ENCODE results near the gene CYP26B1. TPM values are rescaled to one million over a fixed set of nuclear protein-coding genes. Genes with fewer than 3 reads are reported as not detected.

Gene CYP26B1
- total RNA-seq, 2 donors from 2014 or later, result 0.91 to 68.2 TPM

GRCh38 chr2:72138011-72138881 lies 9.4 kb downstream of the CYP26B1 start:
- Histone ChIP-seq H3K27ac (no peak overlapping the region), H3K36me3 (no peaks in the 10 kb centered on the region), H3K9me3 (no peaks in the 10 kb centered on the region), H3K27me3 (replicated peaks; ENCODE audit: insufficient read depth) (no peaks in the 10 kb centered on the region), H3K4me1 (replicated peaks) (peaks cover 5% of the 10 kb centered on the region), H3K4me3 (no peak overlapping the region)
- WGBS, result 93% methylated on average over 8 of the region's 24 CpGs
- TF ChIP-seq, protein P1, sequence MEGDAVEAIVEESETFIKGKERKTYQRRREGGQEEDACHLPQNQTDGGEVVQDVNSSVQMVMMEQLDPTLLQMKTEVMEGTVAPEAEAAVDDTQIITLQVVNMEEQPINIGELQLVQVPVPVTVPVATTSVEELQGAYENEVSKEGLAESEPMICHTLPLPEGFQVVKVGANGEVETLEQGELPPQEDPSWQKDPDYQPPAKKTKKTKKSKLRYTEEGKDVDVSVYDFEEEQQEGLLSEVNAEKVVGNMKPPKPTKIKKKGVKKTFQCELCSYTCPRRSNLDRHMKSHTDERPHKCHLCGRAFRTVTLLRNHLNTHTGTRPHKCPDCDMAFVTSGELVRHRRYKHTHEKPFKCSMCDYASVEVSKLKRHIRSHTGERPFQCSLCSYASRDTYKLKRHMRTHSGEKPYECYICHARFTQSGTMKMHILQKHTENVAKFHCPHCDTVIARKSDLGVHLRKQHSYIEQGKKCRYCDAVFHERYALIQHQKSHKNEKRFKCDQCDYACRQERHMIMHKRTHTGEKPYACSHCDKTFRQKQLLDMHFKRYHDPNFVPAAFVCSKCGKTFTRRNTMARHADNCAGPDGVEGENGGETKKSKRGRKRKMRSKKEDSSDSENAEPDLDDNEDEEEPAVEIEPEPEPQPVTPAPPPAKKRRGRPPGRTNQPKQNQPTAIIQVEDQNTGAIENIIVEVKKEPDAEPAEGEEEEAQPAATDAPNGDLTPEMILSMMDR (IDR thresholded peaks at IDR 0.05), result no peak
- TF ChIP-seq POLR2A (IDR thresholded peaks at IDR 0.05) (no peak), POLR2AphosphoS5 (IDR thresholded peaks at IDR 0.05) (no peak)
- intact Hi-C loops (cut with DNase I), result loop anchor here (10.0 kb wide), 1 partner anchor 607 kb away; no protein-coding TSS in a partner anchor
- DNase-seq (ENCODE audit: low spot score), result no peak

DNA sequence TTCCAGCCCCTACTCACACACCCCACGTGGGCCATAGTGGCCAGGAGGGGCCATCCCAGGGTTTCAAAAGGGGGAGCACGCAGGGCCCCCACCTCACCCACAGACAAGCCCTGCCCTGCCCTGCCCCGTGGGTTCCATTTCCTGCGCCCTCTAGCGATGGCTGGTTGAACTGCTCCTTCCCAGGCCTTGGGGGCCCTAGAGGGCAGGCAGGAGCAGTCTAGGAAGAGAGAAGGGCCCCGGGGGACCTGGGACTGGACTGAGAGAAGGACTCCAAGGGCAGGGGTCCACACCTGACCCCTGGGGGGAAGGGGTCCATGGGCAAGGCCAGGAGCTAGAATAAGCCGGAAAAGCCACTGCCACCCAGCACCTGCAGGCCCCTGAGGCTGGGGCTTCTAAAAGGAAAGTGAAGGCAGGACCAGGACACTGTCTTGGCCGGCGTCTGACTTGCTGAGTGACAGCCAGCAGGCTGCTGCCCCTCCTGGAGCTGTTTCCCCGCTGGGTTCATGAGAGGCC lies 10.1 kb downstream of the CYP26B1 start:
- no peaks in the 10 kb centered on the region for H3K9me3 ChIP-seq
- H3K27ac ChIP-seq, result no peak overlapping the region
- intact Hi-C loops (cut with DNase I), result loop anchor here (10.0 kb wide), 1 partner anchor 607 kb away; no protein-coding TSS in a partner anchor
- no peaks in the 10 kb centered on the region for H3K27me3 ChIP-seq (replicated peaks; ENCODE audit: insufficient read depth)
- 50% methylated on average over 9 of the region's 10 CpGs for WGBS
- H3K36me3 ChIP-seq, result no peaks in the 10 kb centered on the region
- no peaks in the 10 kb centered on the region for H3K4me1 ChIP-seq (replicated peaks)
- no peak overlapping the region for H3K4me3 ChIP-seq
- DNase-seq (ENCODE audit: low spot score), result no peak
- no peak for TF ChIP-seq POLR2A (IDR thresholded peaks at IDR 0.05)
- TF ChIP-seq, protein P1 (IDR thresholded peaks at IDR 0.05), result peak; percentile 56 to 82 (median 64)

DNA sequence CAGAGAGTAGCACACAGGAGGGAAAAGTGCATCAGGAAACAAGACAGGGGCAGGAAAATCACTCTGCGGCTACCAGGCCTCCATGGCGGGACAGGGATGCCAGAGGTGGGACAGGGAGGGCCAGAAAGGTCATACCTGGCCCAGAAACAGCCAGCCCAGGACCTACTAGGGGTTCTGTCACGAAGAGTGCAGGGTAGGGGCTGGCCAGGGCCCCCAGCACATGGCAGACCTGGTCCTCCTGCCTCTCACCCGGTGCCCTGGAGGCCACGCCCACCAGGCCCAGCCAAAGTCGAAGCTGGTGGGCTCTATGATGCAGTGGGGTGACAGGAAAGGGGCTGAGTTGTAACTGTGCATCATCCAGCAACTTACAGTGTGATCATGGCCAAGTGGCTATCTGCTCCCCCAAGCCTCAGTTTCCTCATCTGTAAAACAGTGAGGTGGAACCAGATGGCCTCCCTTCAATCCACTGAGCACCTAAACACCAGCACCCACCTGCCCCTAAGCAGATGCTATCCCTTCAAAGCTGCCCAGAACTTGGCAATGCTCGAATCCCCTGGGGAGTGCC lies 10.6 kb downstream of the CYP26B1 start:
- Histone ChIP-seq H3K27me3 (replicated peaks; ENCODE audit: insufficient read depth) (no peaks in the 10 kb centered on the region), H3K9me3 (no peaks in the 10 kb centered on the region), H3K36me3 (no peaks in the 10 kb centered on the region), H3K27ac (no peak overlapping the region), H3K4me1 (replicated peaks) (no peaks in the 10 kb centered on the region), H3K4me3 (no peak overlapping the region)
- TF ChIP-seq, protein P1 (IDR thresholded peaks at IDR 0.05), result no peak
- no peak for TF ChIP-seq POLR2A (IDR thresholded peaks at IDR 0.05)
- no peak for TF ChIP-seq POLR2AphosphoS5 (IDR thresholded peaks at IDR 0.05)
- WGBS, result 76% methylated on average over 7 of the region's 7 CpGs
- DNase-seq (ENCODE audit: low spot score), result no peak
- intact Hi-C loops (cut with DNase I), result loop anchor here (10.0 kb wide), 1 partner anchor 608 kb away; no protein-coding TSS in a partner anchor

DNA sequence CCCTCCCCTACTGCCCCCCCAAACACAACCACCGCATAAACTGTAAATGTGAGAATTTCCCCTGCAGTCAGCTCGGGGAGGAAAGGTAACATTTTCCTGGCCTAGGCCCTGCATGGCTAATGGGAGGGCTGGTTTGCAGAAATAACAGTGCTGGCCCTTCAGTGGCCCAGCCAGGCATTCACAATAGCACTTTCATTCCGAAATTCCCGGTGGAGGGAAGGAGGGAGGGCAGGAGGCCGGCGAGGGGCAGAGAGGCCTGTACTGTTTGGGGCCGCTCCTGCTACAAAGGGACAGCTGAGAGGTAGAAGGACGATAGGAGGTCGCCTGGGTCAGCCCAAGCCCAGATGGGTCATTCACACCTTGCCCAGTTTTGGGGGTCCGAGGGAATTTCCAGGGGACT lies 11.3 kb downstream of the CYP26B1 start:
- Histone ChIP-seq H3K4me3 (no peak overlapping the region), H3K27me3 (replicated peaks; ENCODE audit: insufficient read depth) (no peaks in the 10 kb centered on the region), H3K9me3 (no peaks in the 10 kb centered on the region), H3K36me3 (no peaks in the 10 kb centered on the region), H3K4me1 (replicated peaks) (no peaks in the 10 kb centered on the region), H3K27ac (no peak overlapping the region)
- no peak for DNase-seq (ENCODE audit: low spot score)
- intact Hi-C loops (cut with DNase I), result loop anchor here (10.0 kb wide), 1 partner anchor 608 kb away; no protein-coding TSS in a partner anchor
- TF ChIP-seq, protein P1 (IDR thresholded peaks at IDR 0.05), result no peak
- no peak for TF ChIP-seq POLR2AphosphoS5 (IDR thresholded peaks at IDR 0.05)
- TF ChIP-seq POLR2A (IDR thresholded peaks at IDR 0.05), result no peak
- 80% methylated on average over 10 of the region's 10 CpGs for WGBS

Data from prostate gland (tissue), 2 donors.